ENCODE results near the gene GRID1. TPM values are rescaled to one million over a fixed set of nuclear protein-coding genes. Genes with fewer than 3 reads are reported as not detected.

The GRID1 gene
- total RNA-seq, 1 donor from 2014 or later: 0.20 TPM

- DNase-seq (ENCODE audit: low read depth): no peak
Measured at GRCh38 chr10:85826377-85826776, 540.2 kb downstream of the GRID1 start.

- no peak for DNase-seq (ENCODE audit: low read depth)
Measured at GRCh38 chr10:85811405-85811804, 555.2 kb downstream of the GRID1 start.

GRCh38 chr10:85810674-85811073 is 555.9 kb downstream of the GRID1 start:
- DNase-seq (ENCODE audit: low read depth): no peak

GRCh38 chr10:85795460-85795859 is 571.1 kb downstream of the GRID1 start:
- DNase-seq (ENCODE audit: low read depth): no peak

GRCh38 chr10:85794553-85794952 is 572.0 kb downstream of the GRID1 start:
- no peak for DNase-seq (ENCODE audit: low read depth)

GRCh38 chr10:85792533-85792858 is 574.1 kb downstream of the GRID1 start:
- DNase-seq (ENCODE audit: low read depth): no peak

- no peak for DNase-seq (ENCODE audit: low read depth)
Measured at GRCh38 chr10:85791818-85792532, 574.6 kb downstream of the GRID1 start.

GRCh38 chr10:85789982-85790789 is 576.4 kb downstream of the GRID1 start:
- no peak for DNase-seq (ENCODE audit: low read depth)

- no peak for DNase-seq (ENCODE audit: low read depth)
Measured at GRCh38 chr10:85789125-85789524, 577.5 kb downstream of the GRID1 start.

GRCh38 chr10:85788570-85788969 is 578.0 kb downstream of the GRID1 start:
- no peak for DNase-seq (ENCODE audit: low read depth)

GRCh38 chr10:85787881-85788280 is 578.7 kb downstream of the GRID1 start:
- no peak for DNase-seq (ENCODE audit: low read depth)

- no peak for DNase-seq (ENCODE audit: low read depth)
Measured at GRCh38 chr10:85787393-85787792, 579.2 kb downstream of the GRID1 start.

GRCh38 chr10:85786401-85786899 is 580.1 kb downstream of the GRID1 start:
- no peak for DNase-seq (ENCODE audit: low read depth)

- DNase-seq (ENCODE audit: low read depth): no peak
Measured at GRCh38 chr10:85784792-85785191, 581.8 kb downstream of the GRID1 start.

- no peak for DNase-seq (ENCODE audit: low read depth)
Measured at GRCh38 chr10:85781404-85781803, 585.2 kb downstream of the GRID1 start.

GRCh38 chr10:85778074-85778473 is 588.5 kb downstream of the GRID1 start:
- DNase-seq (ENCODE audit: low read depth): no peak

- no peak for DNase-seq (ENCODE audit: low read depth)
Measured at GRCh38 chr10:85767891-85768290, 598.7 kb downstream of the GRID1 start.

- no peak for DNase-seq (ENCODE audit: low read depth)
Measured at GRCh38 chr10:85764108-85764507, 602.5 kb downstream of the GRID1 start.

GRCh38 chr10:85761906-85762445 is 604.6 kb downstream of the GRID1 start:
- DNase-seq (ENCODE audit: low read depth): no peak

GRCh38 chr10:85741626-85742300 is 624.8 kb downstream of the GRID1 start:
- no peak for DNase-seq (ENCODE audit: low read depth)

GRCh38 chr10:85735997-85736396 is 630.6 kb downstream of the GRID1 start:
- DNase-seq (ENCODE audit: low read depth): no peak

- DNase-seq (ENCODE audit: low read depth): no peak
Measured at GRCh38 chr10:85734791-85735190, 631.8 kb downstream of the GRID1 start.
